IPS-18c (cell line): ENCODE data around the gene KCNC1.

Experiments
- H3K4me3 ChIP-seq: 2 replicates; pipeline ENCODE4 v1.7.0; 2013; ENCODE audit warnings: low read depth, mild to moderate bottlenecking, low read length, moderate library complexity; ENCODE audit not compliant: insufficient read depth
- H3K9me3 ChIP-seq: one replicate; pipeline ENCODE4 v1.6.1; 2013; ENCODE audit warnings: mild to moderate bottlenecking, low read length, moderate library complexity; ENCODE audit not compliant: control insufficient read depth, insufficient read depth

Gene KCNC1

DNA sequence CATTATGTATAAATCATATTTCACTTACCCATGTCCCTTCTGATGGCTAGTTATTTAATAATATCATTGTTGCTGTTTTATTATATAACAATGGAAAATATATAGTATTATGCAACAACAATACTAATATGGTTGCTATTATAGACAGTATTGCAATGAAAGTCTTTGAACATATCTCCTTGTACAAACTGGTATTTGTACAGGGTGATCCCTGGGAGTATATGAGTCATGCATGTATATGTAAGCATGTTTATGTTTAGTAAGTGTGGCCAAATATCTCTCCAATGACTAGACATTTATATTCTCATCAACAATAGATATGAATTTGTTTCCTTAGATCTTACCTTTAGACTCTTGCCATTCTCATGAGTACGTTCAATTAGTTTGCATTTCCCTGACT, 55.9 kb downstream of the KCNC1 start:
- Histone ChIP-seq H3K4me3 (no peak overlapping the region), H3K9me3 (no peaks in the 10 kb centered on the region)

GRCh38 chr11:17791144-17791543, 56.6 kb downstream of the KCNC1 start:
- no peaks in the 10 kb centered on the region for H3K9me3 ChIP-seq
- H3K4me3 ChIP-seq = no peak overlapping the region

DNA sequence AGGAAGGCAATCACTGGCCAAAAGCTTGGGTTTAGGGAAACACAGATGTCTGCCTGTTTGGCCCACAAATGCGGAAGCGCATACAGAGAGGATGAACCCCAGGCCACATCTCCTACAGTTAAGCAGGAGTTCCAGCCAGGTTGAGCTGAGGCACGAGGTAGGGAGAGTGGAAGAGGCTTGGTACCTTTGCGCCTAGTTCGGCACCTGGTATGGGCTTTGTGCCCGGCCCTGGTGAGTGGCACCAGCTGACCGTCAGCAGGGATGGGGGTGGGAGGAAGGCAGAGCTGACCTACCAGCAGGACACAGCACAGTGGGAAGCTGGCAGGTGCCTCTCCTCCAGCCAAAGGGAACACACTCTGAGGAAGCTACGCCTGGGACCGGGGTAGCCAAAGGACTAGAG, 57.6 kb downstream of the KCNC1 start:
- H3K4me3 ChIP-seq = no peak overlapping the region
- H3K9me3 ChIP-seq = no peaks in the 10 kb centered on the region

GRCh38 chr11:17793642-17794170, 59.1 kb downstream of the KCNC1 start:
- H3K9me3 ChIP-seq = no peaks in the 10 kb centered on the region
- no peak overlapping the region for H3K4me3 ChIP-seq

DNA sequence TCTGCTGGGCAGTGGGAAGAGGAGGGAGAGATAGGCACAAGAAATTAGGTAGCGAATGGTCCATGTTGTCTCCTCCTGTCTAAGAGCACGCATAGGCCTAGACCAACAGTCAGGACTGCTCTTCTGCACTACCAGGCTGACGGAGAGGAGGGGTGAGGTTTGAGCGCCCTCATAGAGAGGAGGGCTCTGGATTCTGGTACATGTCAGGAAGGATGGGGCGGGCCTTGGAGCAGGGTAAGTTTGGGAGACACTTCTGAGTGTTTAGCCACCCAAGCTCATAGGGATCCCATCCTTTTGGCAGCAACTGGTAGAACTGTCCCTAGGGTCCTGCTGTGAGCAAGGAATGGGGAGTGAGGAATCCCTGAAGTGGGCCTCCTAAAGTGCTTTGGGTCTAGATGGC, 60.4 kb downstream of the KCNC1 start:
- Histone ChIP-seq H3K4me3 (no peak overlapping the region), H3K9me3 (no peaks in the 10 kb centered on the region)

- no peaks in the 10 kb centered on the region for H3K9me3 ChIP-seq
- H3K4me3 ChIP-seq = no peak overlapping the region
These were observed 61.6 kb downstream of the KCNC1 start for GRCh38 chr11:17796154-17796553.

- Histone ChIP-seq H3K4me3 (no peak overlapping the region), H3K9me3 (no peaks in the 10 kb centered on the region)
These were observed 63.7 kb downstream of the KCNC1 start for GRCh38 chr11:17798253-17798652.

DNA sequence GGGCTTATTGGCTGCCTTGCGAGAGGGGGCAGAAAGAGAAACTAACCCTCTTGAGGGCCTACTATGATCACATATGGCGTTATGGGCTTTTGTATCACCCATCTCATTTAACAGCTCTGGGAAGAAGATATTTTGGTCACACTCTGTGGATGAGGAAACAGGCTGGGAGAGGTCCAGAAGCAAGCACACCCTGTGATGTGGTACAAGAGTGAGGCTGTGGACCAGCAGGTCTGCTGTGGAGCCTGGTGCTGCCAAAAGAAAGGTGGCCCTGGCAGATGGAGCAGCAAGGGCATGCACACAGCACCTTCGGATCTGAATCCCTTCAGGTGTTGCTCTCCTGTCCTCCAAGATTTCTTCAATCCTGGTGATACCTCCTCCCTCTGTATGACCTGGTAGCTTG, 64.1 kb downstream of the KCNC1 start:
- no peaks in the 10 kb centered on the region for H3K9me3 ChIP-seq

GRCh38 chr11:17799147-17799546, 64.6 kb downstream of the KCNC1 start:
- no peak overlapping the region for H3K4me3 ChIP-seq
- no peaks in the 10 kb centered on the region for H3K9me3 ChIP-seq

More for the DNA sequence above, 64.1 kb downstream of the KCNC1 start:
- H3K4me3 ChIP-seq = no peak overlapping the region

DNA sequence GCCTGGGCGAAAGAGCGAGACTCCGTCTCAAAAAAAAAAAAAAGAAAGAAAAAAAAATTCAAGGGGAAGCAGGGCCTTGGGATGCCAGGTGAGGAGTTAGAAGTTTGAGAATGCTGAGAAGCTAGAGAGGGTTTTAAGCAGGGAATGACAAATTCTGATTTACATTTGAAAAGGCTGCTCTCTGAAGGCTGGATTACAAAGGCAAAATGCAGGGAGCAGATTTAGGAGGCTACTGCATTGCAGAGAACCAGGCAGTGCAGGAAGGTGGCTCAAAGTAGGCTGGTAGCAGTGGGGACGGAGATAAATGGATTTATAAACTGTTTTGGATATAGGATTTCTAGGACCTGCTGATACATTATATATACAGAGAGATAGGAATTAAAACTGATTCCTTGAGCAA, 66.6 kb downstream of the KCNC1 start:
- Histone ChIP-seq H3K9me3 (no peaks in the 10 kb centered on the region), H3K4me3 (no peak overlapping the region)

DNA sequence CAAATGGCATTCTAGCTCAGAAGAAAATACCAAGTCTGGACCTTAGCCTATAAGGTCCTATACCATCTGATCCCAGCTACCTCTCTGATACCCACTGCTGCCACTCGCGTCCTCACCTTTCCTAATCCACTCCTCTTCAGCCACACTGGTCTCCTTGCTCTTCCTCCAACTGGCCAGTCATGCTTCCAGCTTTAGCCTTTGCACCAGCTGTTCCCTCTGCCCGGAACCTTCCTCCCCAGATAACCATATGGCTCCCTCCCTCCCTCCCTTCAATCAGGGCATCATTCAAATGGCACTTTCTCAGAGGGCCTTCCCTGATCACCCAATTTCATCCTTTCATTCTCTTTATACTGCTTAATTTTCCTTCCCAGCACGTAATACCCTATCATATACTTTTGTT, 67.9 kb downstream of the KCNC1 start:
- H3K9me3 ChIP-seq = no peaks in the 10 kb centered on the region
- no peak overlapping the region for H3K4me3 ChIP-seq

DNA sequence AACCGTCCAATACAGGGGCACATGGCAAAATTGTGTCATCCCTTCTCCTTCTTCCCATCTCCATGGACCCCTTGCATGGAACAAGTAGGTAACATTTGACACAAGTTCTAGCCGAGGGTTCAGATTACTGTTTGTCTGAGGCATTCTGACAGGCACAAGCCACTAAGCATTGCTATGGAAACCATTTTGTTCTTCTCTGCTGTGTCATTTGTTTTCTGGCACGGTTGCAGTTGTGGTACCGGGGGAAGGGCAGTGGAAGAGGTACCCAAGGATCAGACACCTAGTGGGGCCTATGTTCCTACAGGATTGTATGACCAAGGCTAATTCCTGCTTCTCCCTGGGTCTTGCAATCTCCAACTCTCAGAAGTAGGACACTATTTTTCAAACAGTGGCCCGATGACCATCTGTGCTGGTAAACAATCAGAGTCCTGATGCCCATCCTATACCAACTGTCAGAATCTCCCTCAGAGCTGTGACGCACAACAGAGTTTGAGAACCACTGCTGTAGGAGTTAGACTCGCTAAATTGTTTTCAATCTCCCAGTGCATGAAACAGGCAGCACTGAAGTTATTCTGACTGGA, 69.3 kb downstream of the KCNC1 start:
- H3K9me3 ChIP-seq = no peaks in the 10 kb centered on the region
- no peak overlapping the region for H3K4me3 ChIP-seq

- no peaks in the 10 kb centered on the region for H3K9me3 ChIP-seq
- no peak overlapping the region for H3K4me3 ChIP-seq
These were observed 70.5 kb downstream of the KCNC1 start for GRCh38 chr11:17805043-17805442.

DNA sequence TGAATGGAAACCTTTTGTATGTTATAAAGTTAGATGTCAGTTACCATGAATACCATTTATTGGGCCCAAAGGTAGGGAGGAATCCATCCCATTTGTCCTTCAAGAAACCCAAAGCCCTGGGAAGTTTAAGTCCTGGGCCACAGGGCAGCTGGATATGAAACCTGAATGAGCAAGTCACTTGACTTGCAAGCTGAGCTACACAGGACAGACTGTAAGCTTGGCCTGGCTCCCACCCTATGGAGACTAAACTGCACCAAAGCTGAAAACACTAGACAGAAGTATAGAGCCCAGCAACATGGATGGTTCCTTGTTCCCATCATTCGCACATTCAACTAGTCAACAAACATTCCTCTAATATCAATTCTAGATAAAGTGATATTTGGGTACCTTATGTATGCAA, 71.3 kb downstream of the KCNC1 start:
- no peaks in the 10 kb centered on the region for H3K9me3 ChIP-seq

DNA sequence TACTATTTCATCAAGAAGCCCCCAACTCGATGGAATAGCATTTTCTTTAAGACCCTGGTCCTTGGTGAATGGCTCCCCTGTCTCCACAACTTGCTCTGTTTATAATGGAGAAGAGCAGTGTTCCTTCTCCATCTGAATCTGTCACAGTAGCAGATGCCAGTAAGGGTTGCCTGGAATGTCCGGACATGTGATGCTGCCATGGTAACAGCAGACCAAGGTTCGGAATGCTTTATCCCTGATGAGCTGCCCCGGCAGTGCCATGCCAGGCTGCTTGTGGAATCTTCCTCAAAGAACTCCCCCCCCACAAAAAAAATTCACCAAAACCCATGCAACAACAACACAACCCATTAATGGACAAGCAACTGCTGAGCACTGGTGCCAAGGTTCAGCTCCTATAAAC, 72.5 kb downstream of the KCNC1 start:
- H3K9me3 ChIP-seq = no peaks in the 10 kb centered on the region
- no peak overlapping the region for H3K4me3 ChIP-seq

More for the DNA sequence above, 71.3 kb downstream of the KCNC1 start:
- H3K4me3 ChIP-seq = no peak overlapping the region

- no peaks in the 10 kb centered on the region for H3K9me3 ChIP-seq
- no peak overlapping the region for H3K4me3 ChIP-seq
These were observed 75.5 kb downstream of the KCNC1 start for GRCh38 chr11:17810041-17810440.

GRCh38 chr11:17810746-17811145, 76.2 kb downstream of the KCNC1 start:
- Histone ChIP-seq H3K9me3 (no peaks in the 10 kb centered on the region), H3K4me3 (no peak overlapping the region)

DNA sequence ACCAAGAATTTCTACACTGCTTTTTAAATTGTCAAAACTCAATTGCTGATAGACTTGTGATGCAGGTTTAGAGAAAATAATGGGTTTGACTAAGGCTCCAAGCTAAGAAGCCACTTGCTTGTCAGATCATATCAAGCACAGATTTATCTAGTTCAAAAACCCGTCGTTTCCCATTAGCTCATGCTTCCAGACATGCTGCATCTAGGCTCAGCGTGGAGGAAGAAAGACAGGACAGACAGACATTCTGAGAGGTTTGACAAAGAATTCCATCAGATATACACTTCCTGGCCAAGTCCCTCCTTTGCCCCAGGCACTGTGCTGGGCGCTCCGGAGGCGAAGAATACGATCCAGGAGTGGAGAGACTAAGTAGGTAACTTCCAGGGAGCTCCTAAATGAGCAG, 76.8 kb downstream of the KCNC1 start:
- Histone ChIP-seq H3K9me3 (no peaks in the 10 kb centered on the region), H3K4me3 (no peak overlapping the region)
